HuH-7.5 (cell line): Measurements from ENCODE around the gene SNCAIP.

Experiments used
- DNase-seq: peaks from one replicate; pipeline ENCODE4 v3.0.0; 2011; ENCODE audit warnings: low spot score

The SNCAIP gene

GRCh38 chr5:122501089-122501435 is 189.0 kb downstream of the SNCAIP start:
- no peak for DNase-seq

DNA sequence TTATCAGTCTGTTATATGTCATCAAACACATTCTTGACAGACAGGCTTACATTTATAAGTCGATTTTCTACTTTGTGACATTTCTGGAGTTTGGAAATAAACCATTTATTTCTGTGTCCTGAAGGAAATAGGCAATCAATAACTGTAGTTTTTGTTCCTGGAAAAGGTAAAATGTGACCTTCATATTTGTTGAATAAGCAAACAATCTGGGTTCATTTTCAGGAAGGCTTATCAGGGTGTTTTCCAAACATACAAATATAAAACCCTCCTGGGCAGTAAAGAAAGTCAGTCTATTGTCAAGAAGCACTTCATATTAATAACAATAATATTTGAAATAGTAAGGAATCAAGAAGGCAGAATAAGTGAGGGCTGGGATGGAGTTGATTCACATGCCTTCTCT is 195.0 kb downstream of the SNCAIP start:
- DNase-seq: no peak

GRCh38 chr5:122507581-122507980 is 195.5 kb downstream of the SNCAIP start:
- DNase-seq: no peak

- no peak for DNase-seq
These were observed 196.6 kb downstream of the SNCAIP start for GRCh38 chr5:122508623-122509022.
